Measurements from ENCODE around the gene PADI1.

The PADI1 gene

GRCh38 chr1:17184822-17185484 lies 20.0 kb upstream of the PADI1 start:
- H3K27ac ChIP-seq (ENCODE audit: low read length) = no peak overlapping the region
- peaks cover 3% of the 10 kb centered on the region for H3K4me1 ChIP-seq (ENCODE audit: control insufficient read depth, low read depth, low read length)
- H3K9ac ChIP-seq (ENCODE audit: low read length) = no peak overlapping the region

GRCh38 chr1:17185485-17185860 lies 19.5 kb upstream of the PADI1 start:
- no peak overlapping the region for H3K27ac ChIP-seq (ENCODE audit: low read length)
- peaks cover 3% of the 10 kb centered on the region for H3K4me1 ChIP-seq (ENCODE audit: control insufficient read depth, low read depth, low read length)

More at GRCh38 chr1:17184822-17185484, 20.0 kb upstream of the PADI1 start:
- Histone ChIP-seq H3K4me3 (ENCODE audit: low read length) (no peak overlapping the region), H3K9me3 (ENCODE audit: control insufficient read depth, low read depth, low read length) (no peaks in the 10 kb centered on the region), H3K27me3 (ENCODE audit: control insufficient read depth, insufficient read depth, low read length) (no peaks in the 10 kb centered on the region), H3K36me3 (ENCODE audit: control insufficient read depth, low read depth, low read length) (no peaks in the 10 kb centered on the region)

GRCh38 chr1:17186216-17186909 lies 18.6 kb upstream of the PADI1 start:
- no peaks in the 10 kb centered on the region for H3K27me3 ChIP-seq (ENCODE audit: control insufficient read depth, insufficient read depth, low read length)
- no peaks in the 10 kb centered on the region for H3K9me3 ChIP-seq (ENCODE audit: control insufficient read depth, low read depth, low read length)
- H3K4me1 ChIP-seq (ENCODE audit: control insufficient read depth, low read depth, low read length) = peaks cover 3% of the 10 kb centered on the region
- no peaks in the 10 kb centered on the region for H3K36me3 ChIP-seq (ENCODE audit: control insufficient read depth, low read depth, low read length)
- no peak overlapping the region for H3K4me3 ChIP-seq (ENCODE audit: low read length)
- no peak overlapping the region for H3K9ac ChIP-seq (ENCODE audit: low read length)
- no peak overlapping the region for H3K27ac ChIP-seq (ENCODE audit: low read length)

More at GRCh38 chr1:17185485-17185860, 19.5 kb upstream of the PADI1 start:
- no peak overlapping the region for H3K4me3 ChIP-seq (ENCODE audit: low read length)
- H3K9me3 ChIP-seq (ENCODE audit: control insufficient read depth, low read depth, low read length) = no peaks in the 10 kb centered on the region
- H3K36me3 ChIP-seq (ENCODE audit: control insufficient read depth, low read depth, low read length) = no peaks in the 10 kb centered on the region
- H3K9ac ChIP-seq (ENCODE audit: low read length) = no peak overlapping the region
- H3K27me3 ChIP-seq (ENCODE audit: control insufficient read depth, insufficient read depth, low read length) = no peaks in the 10 kb centered on the region

- Histone ChIP-seq H3K27me3 (ENCODE audit: control insufficient read depth, insufficient read depth, low read length) (no peaks in the 10 kb centered on the region), H3K4me3 (ENCODE audit: low read length) (no peak overlapping the region), H3K27ac (ENCODE audit: low read length) (no peak overlapping the region), H3K4me1 (ENCODE audit: control insufficient read depth, low read depth, low read length) (peaks cover 3% of the 10 kb centered on the region), H3K36me3 (ENCODE audit: control insufficient read depth, low read depth, low read length) (no peaks in the 10 kb centered on the region), H3K9me3 (ENCODE audit: control insufficient read depth, low read depth, low read length) (no peaks in the 10 kb centered on the region), H3K9ac (ENCODE audit: low read length) (no peak overlapping the region)
These were observed 17.9 kb upstream of the PADI1 start for GRCh38 chr1:17187051-17187450.

- Histone ChIP-seq H3K4me1 (ENCODE audit: control insufficient read depth, low read depth, low read length) (peaks cover 3% of the 10 kb centered on the region), H3K27me3 (ENCODE audit: control insufficient read depth, insufficient read depth, low read length) (no peaks in the 10 kb centered on the region), H3K36me3 (ENCODE audit: control insufficient read depth, low read depth, low read length) (no peaks in the 10 kb centered on the region), H3K9me3 (ENCODE audit: control insufficient read depth, low read depth, low read length) (no peaks in the 10 kb centered on the region), H3K27ac (ENCODE audit: low read length) (no peak overlapping the region), H3K4me3 (ENCODE audit: low read length) (no peak overlapping the region), H3K9ac (ENCODE audit: low read length) (no peak overlapping the region)
These were observed 16.7 kb upstream of the PADI1 start for GRCh38 chr1:17188217-17188616.

- Histone ChIP-seq H3K27ac (ENCODE audit: low read length) (no peak overlapping the region), H3K27me3 (ENCODE audit: control insufficient read depth, insufficient read depth, low read length) (no peaks in the 10 kb centered on the region), H3K9me3 (ENCODE audit: control insufficient read depth, low read depth, low read length) (no peaks in the 10 kb centered on the region), H3K4me1 (ENCODE audit: control insufficient read depth, low read depth, low read length) (peaks cover 3% of the 10 kb centered on the region), H3K36me3 (ENCODE audit: control insufficient read depth, low read depth, low read length) (no peaks in the 10 kb centered on the region), H3K4me3 (ENCODE audit: low read length) (no peak overlapping the region), H3K9ac (ENCODE audit: low read length) (no peak overlapping the region)
These were observed 15.9 kb upstream of the PADI1 start for GRCh38 chr1:17188889-17189631.

GRCh38 chr1:17189632-17189990 lies 15.3 kb upstream of the PADI1 start:
- H3K4me3 ChIP-seq (ENCODE audit: low read length) = no peak overlapping the region
- no peaks in the 10 kb centered on the region for H3K9me3 ChIP-seq (ENCODE audit: control insufficient read depth, low read depth, low read length)
- H3K27ac ChIP-seq (ENCODE audit: low read length) = no peak overlapping the region
- H3K4me1 ChIP-seq (ENCODE audit: control insufficient read depth, low read depth, low read length) = peaks cover 3% of the 10 kb centered on the region
- no peaks in the 10 kb centered on the region for H3K36me3 ChIP-seq (ENCODE audit: control insufficient read depth, low read depth, low read length)
- H3K9ac ChIP-seq (ENCODE audit: low read length) = no peak overlapping the region
- no peaks in the 10 kb centered on the region for H3K27me3 ChIP-seq (ENCODE audit: control insufficient read depth, insufficient read depth, low read length)

- H3K36me3 ChIP-seq (ENCODE audit: control insufficient read depth, low read depth, low read length) = no peaks in the 10 kb centered on the region
- H3K4me1 ChIP-seq (ENCODE audit: control insufficient read depth, low read depth, low read length) = peaks cover 3% of the 10 kb centered on the region
- H3K4me3 ChIP-seq (ENCODE audit: low read length) = no peak overlapping the region
- no peak overlapping the region for H3K9ac ChIP-seq (ENCODE audit: low read length)
- no peaks in the 10 kb centered on the region for H3K9me3 ChIP-seq (ENCODE audit: control insufficient read depth, low read depth, low read length)
- H3K27me3 ChIP-seq (ENCODE audit: control insufficient read depth, insufficient read depth, low read length) = no peaks in the 10 kb centered on the region
- H3K27ac ChIP-seq (ENCODE audit: low read length) = no peak overlapping the region
These were observed 14.6 kb upstream of the PADI1 start for GRCh38 chr1:17190010-17190995.

GRCh38 chr1:17191990-17192242 lies 13.0 kb upstream of the PADI1 start:
- Histone ChIP-seq H3K4me1 (ENCODE audit: control insufficient read depth, low read depth, low read length) (peaks cover 1% of the 10 kb centered on the region), H3K9me3 (ENCODE audit: control insufficient read depth, low read depth, low read length) (no peaks in the 10 kb centered on the region), H3K9ac (ENCODE audit: low read length) (no peak overlapping the region), H3K27me3 (ENCODE audit: control insufficient read depth, insufficient read depth, low read length) (no peaks in the 10 kb centered on the region), H3K36me3 (ENCODE audit: control insufficient read depth, low read depth, low read length) (no peaks in the 10 kb centered on the region), H3K27ac (ENCODE audit: low read length) (no peak overlapping the region), H3K4me3 (ENCODE audit: low read length) (no peak overlapping the region)

GRCh38 chr1:17192394-17193221 lies 12.3 kb upstream of the PADI1 start:
- H3K36me3 ChIP-seq (ENCODE audit: control insufficient read depth, low read depth, low read length) = no peaks in the 10 kb centered on the region
- no peaks in the 10 kb centered on the region for H3K27me3 ChIP-seq (ENCODE audit: control insufficient read depth, insufficient read depth, low read length)
- H3K27ac ChIP-seq (ENCODE audit: low read length) = no peak overlapping the region
- H3K9ac ChIP-seq (ENCODE audit: low read length) = no peak overlapping the region
- no peaks in the 10 kb centered on the region for H3K9me3 ChIP-seq (ENCODE audit: control insufficient read depth, low read depth, low read length)
- no peaks in the 10 kb centered on the region for H3K4me1 ChIP-seq (ENCODE audit: control insufficient read depth, low read depth, low read length)
- H3K4me3 ChIP-seq (ENCODE audit: low read length) = no peak overlapping the region
